Keratinocyte (primary cell): ENCODE measurements around the gene PIEZO1.

Source experiments
- CTCF ChIP-seq, 3 experiments: IDR thresholded peaks in 1 of 3; conservative IDR thresholded peaks in 1 of 3; optimal IDR thresholded peaks in 1 of 3; 2 replicates in 2 of 3; 3 replicates in 1 of 3; pipeline versions ENCODE3 to v1.5.1; 2011; ENCODE audit warnings: low read length in 3 of 3, mild to moderate bottlenecking in 3 of 3, moderate library complexity in 2 of 3, control low read depth in 1 of 3, inconsistent platforms in 1 of 3; ENCODE audit not compliant: insufficient read depth in 2 of 3; ENCODE audit errors: extremely low read depth in 1 of 3
- EZH2 ChIP-seq: IDR thresholded peaks from one replicate; pipeline ENCODE4 v1.6.1; 2012; ENCODE audit warnings: inconsistent platforms, mild to moderate bottlenecking, low read length, moderate library complexity

- TF ChIP-seq CTCF (optimal IDR thresholded peaks at IDR 0.05 in 1 of 3, IDR thresholded peaks at IDR 0.05 in 1 of 3, conservative IDR thresholded peaks at IDR 0.05 in 1 of 3; ENCODE audit: extremely low read depth in 1 of 3, insufficient read depth in 2 of 3, low read length in 3 of 3), result no peak
- no peak for TF ChIP-seq EZH2
Measured at GRCh38 chr16:88799569-88800276, 14.7 kb upstream of the PIEZO1 start.
